Natural killer cell (primary cell): ENCODE data around the gene HECTD4. TPM values are rescaled to one million over a fixed set of nuclear protein-coding genes. Genes with fewer than 3 reads are reported as not detected.

Experiments
- ATAC-seq, 3 donors: fragments of 150-1000 bp in 2 of 3; fragments of 200-7000 bp in 1 of 3; cut with Tn5 transposase; 1 replicate in 1 of 3; 2 replicates in 2 of 3; pipeline ENCODE4 v1.10.0; 2021; ENCODE audit warnings: mild to moderate bottlenecking in 2 of 3, moderate library complexity in 2 of 3
- DNase-seq, 2 donors: peaks; one replicate each; pipeline versions ENCODE4 v3.0.0 to v3.0.0-alpha.2; 2013 to 2021; ENCODE audit warnings: mixed read lengths in 1 of 2
- H3K27ac ChIP-seq: one replicate; pipeline ENCODE4 v1.5.1; 2013; ENCODE audit warnings: mild to moderate bottlenecking, low read length
- H3K27me3 ChIP-seq: one replicate; pipeline ENCODE4 v1.6.1; 2013; ENCODE audit warnings: low read length; ENCODE audit not compliant: control insufficient read depth, insufficient read depth
- H3K36me3 ChIP-seq: one replicate; pipeline ENCODE4 v1.6.1; 2013; ENCODE audit warnings: low read length; ENCODE audit not compliant: control insufficient read depth, insufficient read depth
- H3K4me1 ChIP-seq: one replicate; pipeline ENCODE4 v1.6.1; 2013; ENCODE audit warnings: low read length; ENCODE audit not compliant: control insufficient read depth, insufficient read depth
- H3K4me3 ChIP-seq: one replicate; pipeline ENCODE4 v1.5.1; 2013; ENCODE audit warnings: low read length
- H3K9me3 ChIP-seq: one replicate; pipeline ENCODE4 v1.6.1; 2013; ENCODE audit warnings: low read length; ENCODE audit not compliant: control insufficient read depth, insufficient read depth
- H3K27ac Mint-ChIP-seq, 2 donors: one replicate each; pipeline ENCODE4 v1.8.0; 2022; ENCODE audit warnings: mild to moderate bottlenecking in 2 of 2, mixed read lengths in 2 of 2, moderate library complexity in 1 of 2
- H3K27me3 Mint-ChIP-seq, 2 donors: one replicate each; pipeline ENCODE4 v1.8.0; 2022; ENCODE audit warnings: low read depth in 2 of 2, mixed read lengths in 2 of 2
- H3K36me3 Mint-ChIP-seq: one replicate; pipeline ENCODE4 v1.8.0; 2022; ENCODE audit warnings: mixed read lengths
- H3K4me1 Mint-ChIP-seq, 2 donors: one replicate each; pipeline ENCODE4 v1.8.0; 2022; ENCODE audit warnings: mixed read lengths in 2 of 2
- H3K4me3 Mint-ChIP-seq: one replicate; pipeline ENCODE4 v1.8.0; 2022; ENCODE audit warnings: mild to moderate bottlenecking, moderate library complexity, mixed read lengths
- H3K9me3 Mint-ChIP-seq, 2 donors: one replicate each; pipeline ENCODE4 v1.8.0; 2022; ENCODE audit warnings: mixed read lengths in 2 of 2
- WGBS: methylation state at CpG from one replicate; pipeline ENCODE4 v1.1.7; 2013; ENCODE audit warnings: missing lambda C conversion rate; ENCODE audit not compliant: insufficient coverage; 5-methylcytosine and 5-hydroxymethylcytosine counted together
- intact Hi-C: fragments of 100-400 bp; cut with micrococcal nuclease; formaldehyde crosslinking; loops from one replicate; pipeline ENCODE4 v1.14.2; 2022
- total RNA-seq, 4 donors: library from RNA; stranded (reverse); fragments of 120-200 nt in 1 of 4; gene quantifications; one replicate each; pipeline versions ENCODE4 v1.2.3 to v1.2.4, GENCODE V29; 2013 to 2022
- TF ChIP-seq, protein P1 (sequence below): fragments of 200-600 bp; IDR thresholded peaks from one replicate; pipeline ENCODE4 v1.8.0; 2022; ENCODE audit warnings: antibody characterized with exemption

HECTD4 gene
- total RNA-seq, 3 donors from 2014 or later (not counting 1 experiment from before 2014, with no cell fraction given), result 66.9 to 82.6 (median 79.2) TPM

DNA sequence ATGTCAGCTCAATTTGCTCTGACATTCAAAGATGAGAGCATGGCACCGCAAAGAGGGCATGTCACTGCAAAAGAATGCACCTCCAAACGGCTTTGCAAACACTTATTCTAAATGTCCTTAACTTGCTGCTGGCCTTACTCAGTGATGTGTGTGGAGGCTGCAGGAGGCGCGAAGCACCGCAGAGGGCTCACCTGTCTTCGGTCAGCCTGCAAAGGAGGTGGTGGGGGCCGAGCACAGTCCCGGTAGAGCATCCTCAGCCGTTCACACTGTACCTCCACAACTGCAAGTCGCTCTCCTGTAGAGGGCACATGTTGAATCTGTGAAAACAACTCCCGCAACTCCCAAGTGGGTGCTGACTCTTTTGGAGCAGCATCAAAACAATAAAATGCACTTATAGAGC, 163.0 kb downstream of the HECTD4 start:
- Mint-ChIP-seq H3K4me1 (no peaks in the 10 kb centered on the region), H3K36me3 (no peaks in the 10 kb centered on the region)
- WGBS, result 93% methylated on average over 11 of the region's 11 CpGs

DNA sequence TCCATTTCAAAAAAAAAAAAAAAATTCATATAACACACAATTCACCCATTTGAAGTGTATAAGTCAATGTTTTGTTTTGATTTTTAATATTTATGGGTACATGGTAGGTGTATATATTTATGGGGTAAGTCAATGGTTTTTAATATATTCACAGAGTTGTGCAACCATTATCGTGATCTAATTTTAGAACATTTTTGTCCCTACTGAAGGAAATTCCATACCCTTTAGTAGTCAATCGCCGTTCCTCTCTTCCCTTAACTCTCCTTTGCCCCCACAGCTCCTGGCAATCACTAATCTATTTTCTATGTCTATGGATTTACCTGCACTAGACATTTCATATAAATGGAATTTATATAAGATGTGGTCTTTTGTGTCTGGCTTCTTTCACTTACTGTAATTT, 164.1 kb downstream of the HECTD4 start:
- Histone ChIP-seq H3K9me3 (no peaks in the 10 kb centered on the region), H3K27me3 (no peaks in the 10 kb centered on the region), H3K4me3 (no peak overlapping the region), H3K27ac (no peak overlapping the region), H3K36me3 (peaks cover 24% of the 10 kb centered on the region), H3K4me1 (no peaks in the 10 kb centered on the region)
- 93% methylated on average over 3 of the region's 3 CpGs for WGBS
- H3K9me3 Mint-ChIP-seq, result no peaks in the 10 kb centered on the region
- no peaks in the 10 kb centered on the region for H3K4me1 Mint-ChIP-seq
- no peak overlapping the region for H3K27ac Mint-ChIP-seq
- no peaks in the 10 kb centered on the region for H3K27me3 Mint-ChIP-seq
- DNase-seq (no peak), ATAC-seq (no peak)
- no peak overlapping the region for H3K4me3 Mint-ChIP-seq
- TF ChIP-seq, protein P1, sequence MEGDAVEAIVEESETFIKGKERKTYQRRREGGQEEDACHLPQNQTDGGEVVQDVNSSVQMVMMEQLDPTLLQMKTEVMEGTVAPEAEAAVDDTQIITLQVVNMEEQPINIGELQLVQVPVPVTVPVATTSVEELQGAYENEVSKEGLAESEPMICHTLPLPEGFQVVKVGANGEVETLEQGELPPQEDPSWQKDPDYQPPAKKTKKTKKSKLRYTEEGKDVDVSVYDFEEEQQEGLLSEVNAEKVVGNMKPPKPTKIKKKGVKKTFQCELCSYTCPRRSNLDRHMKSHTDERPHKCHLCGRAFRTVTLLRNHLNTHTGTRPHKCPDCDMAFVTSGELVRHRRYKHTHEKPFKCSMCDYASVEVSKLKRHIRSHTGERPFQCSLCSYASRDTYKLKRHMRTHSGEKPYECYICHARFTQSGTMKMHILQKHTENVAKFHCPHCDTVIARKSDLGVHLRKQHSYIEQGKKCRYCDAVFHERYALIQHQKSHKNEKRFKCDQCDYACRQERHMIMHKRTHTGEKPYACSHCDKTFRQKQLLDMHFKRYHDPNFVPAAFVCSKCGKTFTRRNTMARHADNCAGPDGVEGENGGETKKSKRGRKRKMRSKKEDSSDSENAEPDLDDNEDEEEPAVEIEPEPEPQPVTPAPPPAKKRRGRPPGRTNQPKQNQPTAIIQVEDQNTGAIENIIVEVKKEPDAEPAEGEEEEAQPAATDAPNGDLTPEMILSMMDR, result no peak
- no peaks in the 10 kb centered on the region for H3K36me3 Mint-ChIP-seq
- intact Hi-C loops, result no loop called here

More for the DNA sequence above, 163.0 kb downstream of the HECTD4 start:
- no peaks in the 10 kb centered on the region for H3K4me1 ChIP-seq
- TF ChIP-seq, protein P1, result no peak
- no peak overlapping the region for H3K4me3 Mint-ChIP-seq
- H3K27ac Mint-ChIP-seq, result no peak overlapping the region
- ATAC-seq (no peak), DNase-seq (no peak)
- intact Hi-C loops, result no loop called here
- H3K4me3 ChIP-seq, result no peak overlapping the region
- no peaks in the 10 kb centered on the region for H3K27me3 ChIP-seq
- H3K9me3 Mint-ChIP-seq, result no peaks in the 10 kb centered on the region
- peaks cover 20% of the 10 kb centered on the region for H3K36me3 ChIP-seq
- no peaks in the 10 kb centered on the region for H3K9me3 ChIP-seq
- H3K27ac ChIP-seq, result no peak overlapping the region
- no peaks in the 10 kb centered on the region for H3K27me3 Mint-ChIP-seq

DNA sequence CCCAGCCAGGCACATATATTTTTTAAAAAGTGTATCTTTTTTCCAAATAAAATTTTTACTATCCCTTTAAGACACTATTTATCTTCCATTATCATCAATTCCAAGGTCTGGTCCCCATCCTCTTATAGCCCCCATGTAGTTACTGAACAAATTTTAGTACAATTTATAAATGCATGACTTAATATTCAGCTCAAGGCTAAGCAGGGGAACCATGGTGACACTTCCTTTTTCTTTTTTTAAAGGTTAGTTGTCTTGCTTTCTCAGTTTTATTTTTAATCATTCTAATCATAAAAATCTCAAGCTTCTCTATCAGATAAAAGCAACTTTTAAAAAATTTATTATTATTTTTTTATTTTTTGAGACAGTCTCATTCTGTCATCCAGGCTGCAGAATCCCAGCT, 164.6 kb downstream of the HECTD4 start:
- H3K4me1 Mint-ChIP-seq, result no peaks in the 10 kb centered on the region
- Histone ChIP-seq H3K4me1 (no peaks in the 10 kb centered on the region), H3K27ac (no peak overlapping the region), H3K27me3 (no peaks in the 10 kb centered on the region), H3K36me3 (peaks cover 24% of the 10 kb centered on the region), H3K9me3 (no peaks in the 10 kb centered on the region), H3K4me3 (no peak overlapping the region)
- H3K36me3 Mint-ChIP-seq, result no peaks in the 10 kb centered on the region
- H3K9me3 Mint-ChIP-seq, result no peaks in the 10 kb centered on the region
- TF ChIP-seq, protein P1, result no peak
- H3K27me3 Mint-ChIP-seq, result no peaks in the 10 kb centered on the region
- ATAC-seq (no peak), DNase-seq (no peak)
- intact Hi-C loops, result no loop called here
- H3K27ac Mint-ChIP-seq, result no peak overlapping the region
- H3K4me3 Mint-ChIP-seq, result no peak overlapping the region

DNA sequence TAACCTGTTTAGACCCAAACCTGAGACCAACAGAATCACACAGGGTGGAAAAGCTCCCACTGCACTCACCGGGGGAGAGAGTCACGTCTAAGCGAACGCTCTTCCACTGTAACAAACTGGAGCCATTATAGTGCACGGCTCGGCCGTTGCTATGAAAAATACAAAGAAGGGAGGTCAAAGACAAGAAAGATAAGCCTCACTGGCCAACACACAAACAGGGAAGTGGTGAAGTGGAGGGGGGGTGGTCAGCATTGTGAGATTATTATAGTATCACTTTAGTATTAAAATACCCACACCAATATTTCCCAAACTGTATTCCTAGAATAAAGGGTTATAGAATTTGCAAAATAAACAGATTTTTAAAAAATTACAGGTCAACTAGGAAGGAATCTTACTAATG, 166.0 kb downstream of the HECTD4 start:
- no peak overlapping the region for H3K4me3 Mint-ChIP-seq
- 89% methylated on average over 7 of the region's 7 CpGs for WGBS
- intact Hi-C loops, result no loop called here

More for the DNA sequence above, 166.0 kb downstream of the HECTD4 start:
- DNase-seq (no peak), ATAC-seq (peak in 1 of 3 donors; percentile 37)
- H3K9me3 Mint-ChIP-seq, result no peaks in the 10 kb centered on the region
- TF ChIP-seq, protein P1, result no peak
- Histone ChIP-seq H3K4me1 (no peaks in the 10 kb centered on the region), H3K9me3 (no peaks in the 10 kb centered on the region), H3K27me3 (no peaks in the 10 kb centered on the region), H3K36me3 (peaks cover 37% of the 10 kb centered on the region), H3K27ac (peak overlapping the region; percentile 8), H3K4me3 (no peak overlapping the region)
- no peaks in the 10 kb centered on the region for H3K4me1 Mint-ChIP-seq
- H3K27ac Mint-ChIP-seq, result no peak overlapping the region
- H3K36me3 Mint-ChIP-seq, result peaks cover 11% of the 10 kb centered on the region
- no peaks in the 10 kb centered on the region for H3K27me3 Mint-ChIP-seq
